VCaP (cell line): ENCODE measurements around the gene AHR.
A peak's percentile ranks its signal among the peaks of the same experiment; 100 is the strongest.

Source experiments
- H3K27ac ChIP-seq: fragments of 450-650 bp; 2 replicates; pipeline ENCODE4 v1.5.1; 2017
- CTCF ChIP-seq: fragments of 450-650 bp; conservative IDR thresholded peaks from 2 replicates; pipeline ENCODE4 v1.5.1; 2017; ENCODE audit warnings: mild to moderate bottlenecking, moderate library complexity

Gene AHR

GRCh38 chr7:17275749-17276671 lies 22.4 kb upstream of the AHR start:
- no peak for TF ChIP-seq CTCF
- no peak overlapping the region for H3K27ac ChIP-seq

GRCh38 chr7:17279061-17279460 lies 19.4 kb upstream of the AHR start:
- no peak for TF ChIP-seq CTCF
- H3K27ac ChIP-seq, result no peak overlapping the region

GRCh38 chr7:17289074-17289645 lies 9.3 kb upstream of the AHR start:
- no peak overlapping the region for H3K27ac ChIP-seq
- TF ChIP-seq CTCF, result no peak

- H3K27ac ChIP-seq, result no peak overlapping the region
- TF ChIP-seq CTCF, result no peak
Observed at GRCh38 chr7:17292843-17293242, 5.6 kb upstream of the AHR start.

GRCh38 chr7:17293481-17293880 lies 5.0 kb upstream of the AHR start:
- TF ChIP-seq CTCF, result no peak

GRCh38 chr7:17297243-17297642 lies 1.2 kb upstream of the AHR start:
- TF ChIP-seq CTCF, result no peak
- H3K27ac ChIP-seq, result no peak overlapping the region

More at GRCh38 chr7:17293481-17293880, 5.0 kb upstream of the AHR start:
- H3K27ac ChIP-seq, result no peak overlapping the region

GRCh38 chr7:17298840-17299482 lies 509 bp downstream of the AHR start:
- no peak for TF ChIP-seq CTCF
- peak overlapping the region; percentile 55 for H3K27ac ChIP-seq
